ENCODE data around the gene CRYBA2. TPM values are rescaled to one million over a fixed set of nuclear protein-coding genes. Genes with fewer than 3 reads are reported as not detected.

Gene CRYBA2
- total RNA-seq, 1 experiment from 2014 or later: 0.59 TPM

GRCh38 chr2:218959761-218960308, 33.4 kb downstream of the CRYBA2 start:
- Histone ChIP-seq H3K4me1 (peaks cover 38% of the 10 kb centered on the region), H3K36me3 (ENCODE audit: control insufficient read depth, insufficient read depth, low read length) (no peaks in the 10 kb centered on the region), H3K27me3 (replicated peaks; ENCODE audit: control insufficient read depth, insufficient read depth, low read length) (peaks cover 5% of the 10 kb centered on the region), H3K9me3 (no peaks in the 10 kb centered on the region), H3K4me3 (ENCODE audit: low read depth, low read length) (peak overlapping the region; percentile 52)
- Mint-ChIP-seq H3K36me3 (ENCODE audit: insufficient read depth, unreplicated experiment) (peaks cover 8% of the 10 kb centered on the region), H3K9me3 (ENCODE audit: unreplicated experiment) (no peaks in the 10 kb centered on the region), H3K27ac (ENCODE audit: unreplicated experiment) (no peak overlapping the region), H3K27me3 (ENCODE audit: insufficient read depth, unreplicated experiment) (peaks cover 29% of the 10 kb centered on the region), H3K4me1 (ENCODE audit: low read depth, unreplicated experiment) (peaks cover 16% of the 10 kb centered on the region), H3K4me3 (ENCODE audit: unreplicated experiment) (peak overlapping the region; percentile 76)
- POLR2A ChIA-PET: interaction anchor here (0.6 kb wide), 1 partner anchor 10 kb away, joined by 3 read pairs; no protein-coding TSS in a partner anchor
- no TSS peak for BruUV-seq (replicated peaks)
- CTCF ChIA-PET: interaction anchor here (0.9 to 2.3 kb wide), 9 partner anchors 10 to 335 kb away, joined by 3 to 11 read pairs (median 5); no protein-coding TSS in a partner anchor
- intact Hi-C loops (cut with micrococcal nuclease; ENCODE audit: unreplicated experiment): loop anchor here (5.0 to 10.0 kb wide), 3 partner anchors 63 to 245 kb away; partner anchors contain the start of gene TTLL4
- no peak for TF ChIP-seq CTCF (IDR thresholded peaks at IDR 0.05; ENCODE audit: insufficient read depth in 1 of 2, low read depth in 1 of 2, low read length in 1 of 2, severe bottlenecking in 1 of 2, unreplicated experiment in 1 of 2)
- no peak for DNase-seq

- BruUV-seq (replicated peaks): no TSS peak
- peak within 1 kb of the TSS; percentile 52 for H3K4me3 ChIP-seq (ENCODE audit: low read depth, low read length)
- CTCF ChIA-PET: interaction anchor here (0.6 to 2.3 kb wide), 11 partner anchors 9 to 429 kb away, joined by 3 to 11 read pairs (median 5); no protein-coding TSS in a partner anchor
- Mint-ChIP-seq H3K36me3 (ENCODE audit: insufficient read depth, unreplicated experiment) (peaks cover 8% of the 10 kb centered on the region), H3K4me3 (ENCODE audit: unreplicated experiment) (peak within 1 kb of the TSS; percentile 76), H3K27ac (ENCODE audit: unreplicated experiment) (no peak within 1 kb of the TSS), H3K27me3 (ENCODE audit: insufficient read depth, unreplicated experiment) (peaks cover 32% of the 10 kb centered on the region), H3K9me3 (ENCODE audit: unreplicated experiment) (no peaks in the 10 kb centered on the region), H3K4me1 (ENCODE audit: low read depth, unreplicated experiment) (peaks cover 16% of the 10 kb centered on the region)
- no peaks in the 10 kb centered on the region for H3K36me3 ChIP-seq (ENCODE audit: control insufficient read depth, insufficient read depth, low read length)
- H3K9me3 ChIP-seq: no peaks in the 10 kb centered on the region
- POLR2A ChIA-PET: interaction anchor here (0.5 to 0.9 kb wide), 3 partner anchors 9 to 294 kb away, joined by 3 read pairs; partner anchors contain the start of gene TUBA4B
- no peak for TF ChIP-seq CTCF (IDR thresholded peaks at IDR 0.05; ENCODE audit: insufficient read depth in 1 of 2, low read depth in 1 of 2, low read length in 1 of 2, severe bottlenecking in 1 of 2, unreplicated experiment in 1 of 2)
- intact Hi-C loops (cut with micrococcal nuclease; ENCODE audit: unreplicated experiment): loop anchor here (5.0 kb wide), 1 partner anchor 97 kb away; no protein-coding TSS in a partner anchor
- H3K4me1 ChIP-seq: peaks cover 36% of the 10 kb centered on the region
- peak; percentile 94 for DNase-seq
- peaks cover 4% of the 10 kb centered on the region for H3K27me3 ChIP-seq (replicated peaks; ENCODE audit: control insufficient read depth, insufficient read depth, low read length)
These were observed 34.0 kb downstream of the CRYBA2 start, which contains the start of gene CDK5R2 for GRCh38 chr2:218959141-218959731. CDK5R2 (plus strand) TSS chr2:218959666; CDS start chr2:218959821, 155 bp downstream.

GRCh38 chr2:218958276-218958675, 34.9 kb downstream of the CRYBA2 start:
- POLR2A ChIA-PET: no interaction called here

More at GRCh38 chr2:218958276-218958675, 34.9 kb downstream of the CRYBA2 start:
- peaks cover 26% of the 10 kb centered on the region for H3K4me1 ChIP-seq
- intact Hi-C loops (cut with micrococcal nuclease; ENCODE audit: unreplicated experiment): loop anchor here (5.0 kb wide), 1 partner anchor 96 kb away; no protein-coding TSS in a partner anchor
- peaks cover 4% of the 10 kb centered on the region for H3K27me3 ChIP-seq (replicated peaks; ENCODE audit: control insufficient read depth, insufficient read depth, low read length)
- CTCF ChIA-PET: interaction anchor here (0.9 to 1.2 kb wide), 2 partner anchors 44 kb away, joined by 3 to 4 read pairs; no protein-coding TSS in a partner anchor
- H3K36me3 ChIP-seq (ENCODE audit: control insufficient read depth, insufficient read depth, low read length): no peaks in the 10 kb centered on the region
- Mint-ChIP-seq H3K27ac (ENCODE audit: unreplicated experiment) (no peak overlapping the region), H3K9me3 (ENCODE audit: unreplicated experiment) (no peaks in the 10 kb centered on the region), H3K4me1 (ENCODE audit: low read depth, unreplicated experiment) (peaks cover 8% of the 10 kb centered on the region), H3K4me3 (ENCODE audit: unreplicated experiment) (peak overlapping the region; percentile 76), H3K36me3 (ENCODE audit: insufficient read depth, unreplicated experiment) (peaks cover 7% of the 10 kb centered on the region), H3K27me3 (ENCODE audit: insufficient read depth, unreplicated experiment) (peaks cover 32% of the 10 kb centered on the region)
- H3K4me3 ChIP-seq (ENCODE audit: low read depth, low read length): no peak overlapping the region
- H3K9me3 ChIP-seq: no peaks in the 10 kb centered on the region
- no peak for DNase-seq
- no TSS peak for BruUV-seq (replicated peaks)
- TF ChIP-seq CTCF (IDR thresholded peaks at IDR 0.05; ENCODE audit: insufficient read depth in 1 of 2, low read depth in 1 of 2, low read length in 1 of 2, severe bottlenecking in 1 of 2, unreplicated experiment in 1 of 2): no peak
